K562 (cell line): ENCODE results near the gene PRAC2. TPM values are rescaled to one million over a fixed set of nuclear protein-coding genes. Genes with fewer than 3 reads are reported as not detected.

ENCODE experiments used
- ATAC-seq: fragments of 200-7000 bp; cut with Tn5 transposase; 3 replicates; pipeline ENCODE4 v1.9.1; 2020; ENCODE audit warnings: moderate library complexity
- BruUV-seq: library from RNA; stranded (reverse); fragments of 400-500 nt; replicated peaks from 2 replicates; lab custom pipeline; 2021; lab: Mats Ljungman, UMichigan
- CTCF ChIA-PET: fragments of 300-600 bp; formaldehyde crosslinking; extraction: SDS; loops from one replicate; lab custom pipeline; 2021; ENCODE audit warnings: low intra/inter-chr PET ratio; lab: Yijun Ruan, JAX
- POLR2A ChIA-PET: fragments of 300-600, 350-650 bp; sonication (Branson Sonifier 250); formaldehyde crosslinking; extraction: SDS; loops from one replicate; lab custom pipeline; 2021; ENCODE audit warnings: antibody characterized with exemption, inconsistent platforms; lab: Yijun Ruan, JAX
- DNase-seq, 4 experiments: peaks; one replicate each; pipeline versions ENCODE4 v3.0.0 to v3.0.0-alpha.2; 2011 to 2018; ENCODE audit warnings: low spot score in 3 of 4, mixed read lengths in 3 of 4; ENCODE audit errors: extremely low read depth in 1 of 4
- FAIRE-seq: peaks from 2 replicates; lab custom pipeline; 2011; peaks lifted over from hg19 to GRCh38; lab: Jason Lieb, UNC
- H2AFZ ChIP-seq: 2 replicates; pipeline ENCODE4 v1.6.0; 2011; ENCODE audit warnings: low read depth, low read length, control low read depth, inconsistent platforms
- H3K27ac ChIP-seq: fragments of 200-600 bp; 3 replicates; pipeline ENCODE4 v1.8.0; 2011; ENCODE audit warnings: low read depth, mild to moderate bottlenecking, control low read depth, inconsistent platforms, low read length, moderate library complexity, mixed read lengths; ENCODE audit errors: extremely low read depth
- H3K27me3 ChIP-seq, 2 experiments: fragments of 300-600 bp in 1 of 2; 2 replicates in 1 of 2; 3 replicates in 1 of 2; pipeline versions ENCODE4 v1.6.0 to v1.8.0; 2011; ENCODE audit warnings: inconsistent platforms in 2 of 2, low read length in 2 of 2, mild to moderate bottlenecking in 1 of 2, mixed read lengths in 1 of 2, moderate library complexity in 1 of 2; ENCODE audit not compliant: control insufficient read depth in 2 of 2, insufficient read depth in 2 of 2
- H3K36me3 ChIP-seq: fragments of 300-600 bp; 3 replicates; pipeline ENCODE4 v1.8.0; 2011; ENCODE audit warnings: mild to moderate bottlenecking, low read length, inconsistent platforms; ENCODE audit not compliant: control insufficient read depth, insufficient read depth
- H3K4me1 ChIP-seq, 2 experiments: fragments of 200-600 bp in 1 of 2; replicated peaks in 1 of 2; 2 replicates in 1 of 2; 3 replicates in 1 of 2; pipeline versions ENCODE4 v1.5.1 to v1.8.0; 2011; ENCODE audit warnings: inconsistent platforms in 2 of 2, low read length in 2 of 2, mild to moderate bottlenecking in 1 of 2, mixed read lengths in 1 of 2, moderate library complexity in 1 of 2; ENCODE audit not compliant: control insufficient read depth in 2 of 2, insufficient read depth in 2 of 2
- H3K4me2 ChIP-seq: 2 replicates; pipeline ENCODE4 v1.6.1; 2011; ENCODE audit warnings: low read length, control low read depth, inconsistent platforms, mixed read lengths; ENCODE audit not compliant: insufficient read depth
- H3K4me3 ChIP-seq: fragments of 200-600 bp; sonication (generic), shearing (Covaris generic); 2 replicates; pipeline ENCODE4 v1.5.1; 2016; ENCODE audit warnings: control low read depth, inconsistent platforms
- H3K79me2 ChIP-seq: fragments of 200-600 bp; 3 replicates; pipeline ENCODE4 v1.8.0; 2011; ENCODE audit warnings: low read length, inconsistent platforms; ENCODE audit not compliant: control insufficient read depth, insufficient read depth
- H3K9ac ChIP-seq, 2 experiments: 2 replicates each; pipeline versions ENCODE4 v1.6.0 to v1.6.1; 2011; ENCODE audit warnings: low read depth in 2 of 2, low read length in 2 of 2, control low read depth in 1 of 2, inconsistent platforms in 1 of 2, mild to moderate bottlenecking in 1 of 2, mixed read lengths in 1 of 2; ENCODE audit not compliant: insufficient read depth in 1 of 2
- H3K9me1 ChIP-seq: one replicate; pipeline ENCODE4 v1.6.0; 2011; ENCODE audit warnings: inconsistent platforms, mild to moderate bottlenecking, low read length, moderate library complexity; ENCODE audit not compliant: control insufficient read depth, insufficient read depth
- H3K9me3 ChIP-seq: replicated peaks from 2 replicates; pipeline ENCODE4 v1.5.1; 2011; ENCODE audit warnings: low read depth, low read length, inconsistent platforms; ENCODE audit not compliant: control insufficient read depth, insufficient read depth
- H4K20me1 ChIP-seq: replicated peaks from 2 replicates; pipeline ENCODE4 v1.6.1; 2011; ENCODE audit warnings: low read length, inconsistent platforms, mixed read lengths; ENCODE audit not compliant: control insufficient read depth, insufficient read depth
- CEBPB ChIP-seq: fragments of 450-650 bp; IDR thresholded peaks from 2 replicates; pipeline ENCODE4 v1.6.1; 2016; ENCODE audit warnings: missing genetic modification characterization, missing compliant biosample characterization
- CEBPG ChIP-seq, 3 experiments: fragments of 200-800 bp in 1 of 3; sonication (Bioruptor generic) in 1 of 3; sonication (generic) in 1 of 3; formaldehyde crosslinking in 1 of 3; IDR thresholded peaks in 2 of 3; conservative IDR thresholded peaks in 1 of 3; 2 replicates each; pipeline versions ENCODE4 v1.6.1 to v1.8.0; 2016 to 2022; ENCODE audit warnings: missing compliant biosample characterization in 2 of 3, missing genetic modification characterization in 2 of 3, mild to moderate bottlenecking in 1 of 3, missing genetic modification reagents in 1 of 3
- CHCHD3 ChIP-seq: fragments of 250-450 bp; sonication (Bioruptor Pico); IDR thresholded peaks from 2 replicates; pipeline ENCODE4 v2.1.2; 2022; ENCODE audit warnings: mild to moderate bottlenecking
- ELK1 ChIP-seq: sonication (generic); formaldehyde crosslinking; IDR thresholded peaks from 2 replicates; pipeline ENCODE4 v1.8.1; 2022; ENCODE audit warnings: missing genetic modification reagents
- HDGF ChIP-seq: fragments of 450-650 bp; IDR thresholded peaks from 2 replicates; pipeline ENCODE4 v1.6.1; 2016
- JUND ChIP-seq, 2 experiments: IDR thresholded peaks; 2 replicates in 1 of 2; 3 replicates in 1 of 2; pipeline ENCODE4 v1.6.1; 2011; ENCODE audit warnings: borderline replicate concordance in 2 of 2, low read depth in 2 of 2, low read length in 2 of 2, improper control_type of control experiment in 1 of 2, missing biosample characterization in 1 of 2, missing genetic modification characterization in 1 of 2, missing genetic modification reagents in 1 of 2
- LCOR ChIP-seq: sonication (generic); formaldehyde crosslinking; IDR thresholded peaks from 2 replicates; pipeline ENCODE4 v1.8.0; 2022; ENCODE audit warnings: mild to moderate bottlenecking, missing genetic modification reagents
- MEF2D ChIP-seq: conservative IDR thresholded peaks from 2 replicates; pipeline ENCODE4 v1.6.1; 2016; ENCODE audit warnings: low read depth, missing genetic modification characterization, missing compliant biosample characterization
- RBM14 ChIP-seq: fragments of 200-400 bp; formaldehyde crosslinking; IDR thresholded peaks from 2 replicates; pipeline ENCODE4 v1.6.1; 2018; ENCODE audit warnings: low read depth, mild to moderate bottlenecking, low read length, moderate library complexity, borderline replicate concordance; ENCODE audit not compliant: insufficient read depth
- SRSF9 ChIP-seq: fragments of 200-400 bp; formaldehyde crosslinking; IDR thresholded peaks from 2 replicates; pipeline ENCODE4 v1.6.1; 2017; ENCODE audit warnings: low read depth, low read length, borderline replicate concordance
- TEAD1 ChIP-seq, 2 experiments: fragments of 450-650 bp in 1 of 2; sonication (generic) in 1 of 2; formaldehyde crosslinking; IDR thresholded peaks; 2 replicates each; pipeline versions ENCODE4 v1.4.0 to v1.8.0; 2020 to 2022; ENCODE audit warnings: mild to moderate bottlenecking in 2 of 2, missing genetic modification reagents in 1 of 2
- TFAM ChIP-seq: fragments of 250-450 bp; sonication (Bioruptor Pico); conservative IDR thresholded peaks from 2 replicates; pipeline ENCODE4 v1.5.0; 2021; ENCODE audit warnings: mild to moderate bottlenecking, moderate library complexity
- TRIM28 ChIP-seq: fragments of 450-650 bp; IDR thresholded peaks from 2 replicates; pipeline ENCODE4 v1.6.1; 2017
- ZBED1 ChIP-seq: IDR thresholded peaks from 2 replicates; pipeline ENCODE4 v1.6.1; 2014
- ZKSCAN8 ChIP-seq: fragments of 200-800 bp; sonication (Bioruptor generic); IDR thresholded peaks from 2 replicates; pipeline ENCODE4 v1.6.1; 2016; ENCODE audit warnings: missing genetic modification characterization, missing compliant biosample characterization
- WGBS: fragments of 100-300 bp; shearing (Covaris generic); methylation state at CpG from one replicate; pipeline ENCODE4 v1.1.6; 2016; ENCODE audit warnings: low coverage, mixed read lengths; ENCODE audit not compliant: insufficient coverage; ENCODE audit errors: missing lambda C conversion rate; 5-methylcytosine and 5-hydroxymethylcytosine counted together
- in situ Hi-C: fragments of 300-500 bp; cut with MboI; formaldehyde crosslinking; loops from 4 replicates; pipeline ENCODE4 v1.15.0; 2018; ENCODE audit warnings: inconsistent platforms, mixed read lengths
- intact Hi-C: fragments of 100-400 bp; cut with micrococcal nuclease; formaldehyde crosslinking; loops from 2 replicates; pipeline ENCODE4 v1.14.2; 2022
- polyA plus RNA-seq, 8 experiments: library from polyadenylated mRNA; depleted of rRNA in 4 of 8; stranded (reverse) in 5 of 8; unstranded in 3 of 8; fragments of >200 nt; fragmentation: Nextera tagmentation in 2 of 8; fragmentation: Illumina TruSeq in 1 of 8; extraction: Ambion mirVana in 2 of 8; extraction: Trizol in 1 of 8; gene quantifications; 2 replicates each; pipeline versions ENCODE4 v1.2.1 to v1.2.3, GENCODE V29; 2011 to 2014; ENCODE audit warnings: inconsistent platforms in 1 of 8, missing spikeins in 1 of 8
- total RNA-seq, 7 experiments: library from RNA; depleted of rRNA in 6 of 7; stranded (reverse); fragments of >200 nt in 6 of 7; fragmentation: Illumina TruSeq in 2 of 7; extraction: Trizol in 2 of 7; gene quantifications; 2 replicates each; pipeline versions ENCODE4 v1.2.1 to v1.2.3, GENCODE V29; 2011 to 2021; ENCODE audit warnings: low replicate concordance in 1 of 7
- TF ChIP-seq, protein P1 (sequence below): fragments of 450-650 bp; formaldehyde crosslinking; IDR thresholded peaks from 2 replicates; pipeline ENCODE4 v1.4.0; 2020; ENCODE audit warnings: mild to moderate bottlenecking, moderate library complexity

The PRAC2 gene
- total and polyA plus RNA-seq, 9 of the 15 experiments (the other 6 are each of a cell fraction or from before 2014, with no cell fraction given) = not detected

DNA sequence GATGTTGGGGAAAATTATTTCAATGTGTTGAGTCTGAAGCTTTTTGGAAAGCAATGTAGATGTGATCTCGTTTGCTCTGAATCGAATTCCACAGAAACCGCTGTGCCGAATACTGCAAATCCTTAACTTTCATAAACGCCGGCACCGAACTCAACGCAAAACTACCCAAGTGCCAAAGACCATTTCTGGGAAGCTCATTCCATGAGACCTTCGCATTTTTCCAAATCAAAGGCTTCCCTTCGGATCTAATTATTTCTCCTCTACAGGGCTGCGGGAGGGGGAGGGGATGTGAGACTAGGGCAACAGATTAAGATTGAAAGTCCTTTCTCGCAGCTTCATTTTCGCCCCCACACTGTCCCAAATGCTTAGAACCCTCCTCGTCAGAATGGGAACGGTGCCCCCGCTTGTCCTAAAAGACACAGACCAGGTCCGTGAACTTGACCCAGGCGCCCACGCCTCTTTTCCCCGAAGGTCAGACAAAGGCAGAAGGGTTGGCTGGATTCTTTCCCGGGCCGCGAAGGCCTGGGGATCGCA is 4.7 kb upstream of the PRAC2 start:
- no peak for ATAC-seq
- Histone ChIP-seq H3K27ac (no peak overlapping the region), H3K4me1 (peaks cover 0 to 12% of the 10 kb centered on the region in 2 experiments; a peak in 1 of 5 replicates), H3K9me3 (no peaks in the 10 kb centered on the region), H3K79me2 (no peaks in the 10 kb centered on the region), H3K9ac (no peak overlapping the region), H3K36me3 (no peaks in the 10 kb centered on the region), H4K20me1 (peaks cover 3% of the 10 kb centered on the region; the same call in 1 of the 2 replicates), H2AFZ (no peak overlapping the region), H3K9me1 (no peaks in the 10 kb centered on the region), H3K4me2 (no peak overlapping the region), H3K27me3 (peaks cover 42 to 49% of the 10 kb centered on the region in 2 experiments), H3K4me3 (no peak overlapping the region)
- TF ChIP-seq ZKSCAN8 (CRISPR knock-in tag) (no peak), LCOR (CRISPR knock-in tag) (no peak), TFAM (CRISPR knock-in tag) (no peak), RBM14 (no peak), TEAD1 (CRISPR knock-in tag; IDR thresholded peaks at IDR 0.05) (no peak), SRSF9 (no peak), CEBPG (CRISPR knock-in tag; IDR thresholded peaks at IDR 0.05) (no peak), CEBPG (tag; conservative IDR thresholded peaks at IDR 0.05 in 1 of 2, IDR thresholded peaks at IDR 0.05 in 1 of 2) (no peak), MEF2D (tag) (no peak), CEBPB (no peak), JUND (IDR thresholded peaks at IDR 0.05; ENCODE audit: borderline replicate concordance, low read depth, low read length) (no peak), JUND (tag; IDR thresholded peaks at IDR 0.05; ENCODE audit: borderline replicate concordance, low read depth, low read length) (no peak), CHCHD3 (no peak), ZBED1 (no peak), HDGF (no peak), ELK1 (no peak), TRIM28 (no peak)
- TF ChIP-seq, protein P1, sequence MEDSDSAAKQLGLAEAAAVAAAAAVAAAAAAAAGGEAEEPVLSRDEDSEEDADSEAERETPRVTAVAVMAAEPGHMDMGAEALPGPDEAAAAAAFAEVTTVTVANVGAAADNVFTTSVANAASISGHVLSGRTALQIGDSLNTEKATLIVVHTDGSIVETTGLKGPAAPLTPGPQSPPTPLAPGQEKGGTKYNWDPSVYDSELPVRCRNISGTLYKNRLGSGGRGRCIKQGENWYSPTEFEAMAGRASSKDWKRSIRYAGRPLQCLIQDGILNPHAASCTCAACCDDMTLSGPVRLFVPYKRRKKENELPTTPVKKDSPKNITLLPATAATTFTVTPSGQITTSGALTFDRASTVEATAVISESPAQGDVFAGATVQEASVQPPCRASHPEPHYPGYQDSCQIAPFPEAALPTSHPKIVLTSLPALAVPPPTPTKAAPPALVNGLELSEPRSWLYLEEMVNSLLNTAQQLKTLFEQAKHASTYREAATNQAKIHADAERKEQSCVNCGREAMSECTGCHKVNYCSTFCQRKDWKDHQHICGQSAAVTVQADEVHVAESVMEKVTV = no peak
- FAIRE-seq = no peak
- CTCF ChIA-PET = no interaction called here
- in situ Hi-C loops (no loop called here), intact Hi-C loops (no loop called here)
- BruUV-seq = no TSS peak
- DNase-seq = no peak
- WGBS = 34% methylated on average over 22 of the region's 24 CpGs
- POLR2A ChIA-PET = interaction anchor here (0.7 to 1.3 kb wide), 2 partner anchors 13 to 18 kb away, joined by 3 to 4 read pairs; no protein-coding TSS in a partner anchor
